H9 (cell line): ENCODE measurements around the gene IDI2. TPM values are rescaled to one million over a fixed set of nuclear protein-coding genes. Genes with fewer than 3 reads are reported as not detected.

Experiments
- DNase-seq: peaks from one replicate; pipeline ENCODE4 v3.0.0-alpha.2; 2017
- H2AFZ ChIP-seq: one replicate; pipeline ENCODE4 v1.6.1; 2013; ENCODE audit warnings: mild to moderate bottlenecking, low read length, control low read depth, moderate library complexity
- H2AK5ac ChIP-seq: 2 replicates; pipeline ENCODE4 v1.6.1; 2013; ENCODE audit warnings: low read length, control low read depth, mixed read lengths; ENCODE audit not compliant: insufficient read length
- H2BK120ac ChIP-seq: one replicate; pipeline ENCODE4 v1.6.1; 2013; ENCODE audit warnings: low read depth, mild to moderate bottlenecking, low read length, control low read depth, inconsistent platforms; ENCODE audit not compliant: poor library complexity, severe bottlenecking
- H2BK12ac ChIP-seq: 2 replicates; pipeline ENCODE4 v1.6.1; 2013; ENCODE audit warnings: low read length, control low read depth, mixed read lengths, low read depth; ENCODE audit not compliant: insufficient read length
- H2BK15ac ChIP-seq: 2 replicates; pipeline ENCODE4 v1.6.1; 2013; ENCODE audit warnings: low read depth, low read length, control low read depth
- H2BK20ac ChIP-seq: one replicate; pipeline ENCODE4 v1.6.1; 2013; ENCODE audit warnings: low read depth, mild to moderate bottlenecking, low read length, control low read depth, inconsistent platforms; ENCODE audit not compliant: poor library complexity, severe bottlenecking
- H2BK5ac ChIP-seq: 2 replicates; pipeline ENCODE4 v1.6.1; 2013; ENCODE audit warnings: low read length, control low read depth, mixed read lengths; ENCODE audit not compliant: insufficient read length
- H3K14ac ChIP-seq: 2 replicates; pipeline ENCODE4 v1.6.1; 2013; ENCODE audit warnings: low read length, control low read depth; ENCODE audit not compliant: insufficient read depth
- H3K18ac ChIP-seq: 2 replicates; pipeline ENCODE4 v1.6.1; 2013; ENCODE audit warnings: low read depth, mild to moderate bottlenecking, mixed read lengths, low read length, control low read depth; ENCODE audit not compliant: insufficient read length
- H3K23ac ChIP-seq: 2 replicates; pipeline ENCODE4 v1.6.1; 2013; ENCODE audit warnings: low read length, control low read depth, mixed read lengths, low read depth; ENCODE audit not compliant: insufficient read length
- H3K23me2 ChIP-seq: 2 replicates; pipeline ENCODE4 v1.6.1; 2013; ENCODE audit warnings: low read depth, mild to moderate bottlenecking, mixed read lengths, low read length, control low read depth; ENCODE audit not compliant: insufficient read length, poor library complexity, severe bottlenecking
- H3K27ac ChIP-seq: 2 replicates; pipeline ENCODE4 v1.5.1; 2013; ENCODE audit warnings: low read length, control low read depth, mixed read lengths, low read depth; ENCODE audit not compliant: insufficient read length
- H3K27me3 ChIP-seq: 2 replicates; pipeline ENCODE4 v1.6.1; 2013; ENCODE audit warnings: low read length, control low read depth, inconsistent platforms; ENCODE audit not compliant: insufficient read depth
- H3K4ac ChIP-seq: 2 replicates; pipeline ENCODE4 v1.6.1; 2013; ENCODE audit warnings: low read depth, mild to moderate bottlenecking, control low read depth, inconsistent platforms, low read length, moderate library complexity
- H3K4me1 ChIP-seq: 2 replicates; pipeline ENCODE4 v1.6.1; 2013; ENCODE audit warnings: low read length, control low read depth, inconsistent platforms; ENCODE audit not compliant: insufficient read depth
- H3K4me2 ChIP-seq: 2 replicates; pipeline ENCODE4 v1.6.1; 2013; ENCODE audit warnings: low read length, control low read depth, mixed read lengths; ENCODE audit not compliant: insufficient read length, insufficient read depth
- H3K56ac ChIP-seq: 2 replicates; pipeline ENCODE4 v1.6.1; 2013; ENCODE audit warnings: low read depth, mild to moderate bottlenecking, mixed read lengths, low read length, control low read depth; ENCODE audit not compliant: insufficient read length
- H3K79me1 ChIP-seq: 2 replicates; pipeline ENCODE4 v1.6.1; 2013; ENCODE audit warnings: low read depth, mild to moderate bottlenecking, moderate library complexity, low read length, control low read depth, inconsistent platforms; ENCODE audit not compliant: insufficient read depth, poor library complexity, severe bottlenecking
- H3K79me2 ChIP-seq: 2 replicates; pipeline ENCODE4 v1.6.1; 2013; ENCODE audit warnings: low read length, control low read depth, inconsistent platforms; ENCODE audit not compliant: insufficient read depth
- H3K9ac ChIP-seq: 2 replicates; pipeline ENCODE4 v1.6.1; 2013; ENCODE audit warnings: low read length, control low read depth, mixed read lengths; ENCODE audit not compliant: insufficient read length; ENCODE audit errors: extremely low read depth
- H3K9me3 ChIP-seq: one replicate; pipeline ENCODE4 v1.6.1; 2013; ENCODE audit warnings: low read depth, low read length, inconsistent platforms; ENCODE audit not compliant: control insufficient read depth
- H3T11ph ChIP-seq: one replicate; pipeline ENCODE4 v1.6.1; 2013; ENCODE audit warnings: mild to moderate bottlenecking, low read length, control low read depth, inconsistent platforms
- H4K20me1 ChIP-seq: one replicate; pipeline ENCODE4 v1.6.1; 2013; ENCODE audit not compliant: control insufficient read depth, insufficient read length, insufficient read depth
- H4K5ac ChIP-seq: 2 replicates; pipeline ENCODE4 v1.6.1; 2013; ENCODE audit warnings: low read depth, mild to moderate bottlenecking, mixed read lengths, low read length, control low read depth; ENCODE audit not compliant: insufficient read length
- H4K8ac ChIP-seq: replicated peaks from 2 replicates; pipeline ENCODE4 v1.6.1; 2013; ENCODE audit warnings: low read length, control low read depth, mixed read lengths, low read depth; ENCODE audit not compliant: insufficient read length
- H4K91ac ChIP-seq: 2 replicates; pipeline ENCODE4 v1.6.1; 2013; ENCODE audit warnings: low read depth, mild to moderate bottlenecking, moderate library complexity, mixed read lengths, low read length, control low read depth; ENCODE audit not compliant: insufficient read length
- H3K27ac Mint-ChIP-seq, 3 experiments: 2 replicates in 2 of 3; 3 replicates in 1 of 3; pipeline ENCODE4 v1.8.0; 2020 to 2021; ENCODE audit warnings: mixed read lengths in 3 of 3, mild to moderate bottlenecking in 1 of 3, moderate library complexity in 1 of 3
- H3K27me3 Mint-ChIP-seq: 2 replicates; pipeline ENCODE4 v1.8.0; 2021; ENCODE audit warnings: low read depth, mild to moderate bottlenecking, moderate library complexity, mixed read lengths
- H3K36me3 Mint-ChIP-seq, 3 experiments: 2 replicates in 2 of 3; 3 replicates in 1 of 3; pipeline ENCODE4 v1.8.0; 2020 to 2021; ENCODE audit warnings: low read depth in 3 of 3, mixed read lengths in 3 of 3; ENCODE audit not compliant: insufficient read depth in 1 of 3
- H3K4me1 Mint-ChIP-seq, 2 experiments: 2 replicates each; pipeline ENCODE4 v1.8.0; 2020; ENCODE audit warnings: mixed read lengths in 2 of 2
- H3K4me3 Mint-ChIP-seq, 2 experiments: 2 replicates in 1 of 2; 3 replicates in 1 of 2; pipeline ENCODE4 v1.8.0; 2020 to 2021; ENCODE audit warnings: mild to moderate bottlenecking in 2 of 2, mixed read lengths in 2 of 2, moderate library complexity in 1 of 2
- H3K9me3 Mint-ChIP-seq, 2 experiments: 2 replicates in 1 of 2; 3 replicates in 1 of 2; pipeline ENCODE4 v1.8.0; 2020; ENCODE audit warnings: mild to moderate bottlenecking in 2 of 2, mixed read lengths in 2 of 2, moderate library complexity in 1 of 2
- WGBS: extraction: QIAGEN DNeasy Blood & Tissue Kit; methylation state at CpG from one replicate; pipeline ENCODE4 v1.1.7; 2013; ENCODE audit warnings: missing lambda C conversion rate, low lambda C conversion rate, mixed read lengths; ENCODE audit not compliant: insufficient read length; ENCODE audit errors: extremely low coverage; 5-methylcytosine and 5-hydroxymethylcytosine counted together
- total RNA-seq: library from RNA; stranded (reverse); gene quantifications from 2 replicates; pipeline ENCODE4 v1.2.1, GENCODE V29; 2021
- TF ChIP-seq, protein P1 (sequence below): fragments of 200-600 bp; sonication (generic); conservative IDR thresholded peaks from 3 replicates; pipeline ENCODE4 v1.8.0; 2021; ENCODE audit warnings: antibody characterized with exemption, mild to moderate bottlenecking

IDI2 gene
- total RNA-seq, 1 experiment from 2014 or later: not detected

- 100% methylated on average over 2 of the region's 14 CpGs for WGBS
- Histone ChIP-seq H3K79me1 (peaks cover 7% of the 10 kb centered on the region), H3K14ac (0 out of 2 replicates have a peak overlapping the region, but pooled peaks have one; percentile 60), H2BK120ac (no peak overlapping the region), H2AK5ac (no peak overlapping the region), H3T11ph (no peak overlapping the region), H3K18ac (no peak overlapping the region), H2AFZ (no peak overlapping the region), H3K79me2 (peaks cover 26% of the 10 kb centered on the region; the same call in 1 of the 2 replicates), H3K9me3 (no peaks in the 10 kb centered on the region), H3K23ac (no peak overlapping the region), H3K9ac (peak overlapping the region; percentile 78), H3K27me3 (no peaks in the 10 kb centered on the region), H4K20me1 (peaks cover 2% of the 10 kb centered on the region), H3K27ac (no peak overlapping the region), H3K4ac (no peak overlapping the region), H3K56ac (no peak overlapping the region), H3K4me2 (peak overlapping the region; percentile 83), H3K23me2 (peaks cover 10% of the 10 kb centered on the region), H4K91ac (no peak overlapping the region), H4K8ac (no peak overlapping the region), H2BK20ac (no peak overlapping the region), H4K5ac (no peak overlapping the region), H2BK15ac (no peak overlapping the region), H3K4me1 (no peaks in the 10 kb centered on the region; the same call in 1 of the 2 replicates), H2BK12ac (no peak overlapping the region), H2BK5ac (no peak overlapping the region)
- Mint-ChIP-seq H3K4me1 (peaks cover 12 to 20% of the 10 kb centered on the region in 2 experiments), H3K36me3 (peaks cover 21 to 26% (median 23%) of the 10 kb centered on the region in 3 experiments), H3K9me3 (peaks cover 3% of the 10 kb centered on the region in 2 experiments; a peak in 4 of 5 replicates), H3K27ac (no peak overlapping the region; a peak in 2 of 7 replicates), H3K4me3 (peak overlapping the region; percentile 95 to 98), H3K27me3 (no peaks in the 10 kb centered on the region)
- DNase-seq: no peak
- TF ChIP-seq, protein P1, sequence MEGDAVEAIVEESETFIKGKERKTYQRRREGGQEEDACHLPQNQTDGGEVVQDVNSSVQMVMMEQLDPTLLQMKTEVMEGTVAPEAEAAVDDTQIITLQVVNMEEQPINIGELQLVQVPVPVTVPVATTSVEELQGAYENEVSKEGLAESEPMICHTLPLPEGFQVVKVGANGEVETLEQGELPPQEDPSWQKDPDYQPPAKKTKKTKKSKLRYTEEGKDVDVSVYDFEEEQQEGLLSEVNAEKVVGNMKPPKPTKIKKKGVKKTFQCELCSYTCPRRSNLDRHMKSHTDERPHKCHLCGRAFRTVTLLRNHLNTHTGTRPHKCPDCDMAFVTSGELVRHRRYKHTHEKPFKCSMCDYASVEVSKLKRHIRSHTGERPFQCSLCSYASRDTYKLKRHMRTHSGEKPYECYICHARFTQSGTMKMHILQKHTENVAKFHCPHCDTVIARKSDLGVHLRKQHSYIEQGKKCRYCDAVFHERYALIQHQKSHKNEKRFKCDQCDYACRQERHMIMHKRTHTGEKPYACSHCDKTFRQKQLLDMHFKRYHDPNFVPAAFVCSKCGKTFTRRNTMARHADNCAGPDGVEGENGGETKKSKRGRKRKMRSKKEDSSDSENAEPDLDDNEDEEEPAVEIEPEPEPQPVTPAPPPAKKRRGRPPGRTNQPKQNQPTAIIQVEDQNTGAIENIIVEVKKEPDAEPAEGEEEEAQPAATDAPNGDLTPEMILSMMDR: no peak
These were observed 38.6 kb downstream of the IDI2 start for GRCh38 chr10:986881-987619.
